GM12878 (cell line): ENCODE data around the gene NECAB3. TPM values are rescaled to one million over a fixed set of nuclear protein-coding genes. Genes with fewer than 3 reads are reported as not detected.

Experiments used
- ATAC-seq: fragments of 200-7000 bp; cut with Tn5 transposase; 3 replicates; pipeline ENCODE4 v1.9.1; 2020; ENCODE audit warnings: mild to moderate bottlenecking, moderate library complexity
- BruUV-seq: library from RNA; stranded (reverse); fragments of 400-500 nt; replicated peaks from 2 replicates; lab custom pipeline; 2021; lab: Mats Ljungman, UMichigan
- CTCF ChIA-PET: fragments of 300-600 bp; sonication (Branson Sonifier 250); formaldehyde crosslinking; extraction: SDS; loops from one replicate; lab custom pipeline; 2021; ENCODE audit warnings: inconsistent platforms; lab: Yijun Ruan, JAX
- POLR2A ChIA-PET: fragments of 350-600 bp; formaldehyde crosslinking; extraction: SDS; loops from one replicate; lab custom pipeline; 2021; ENCODE audit warnings: inconsistent platforms; lab: Charles Lee
- RAD21 ChIA-PET: fragments of 300-600 bp; sonication (Branson Sonifier 250); formaldehyde crosslinking; loops from one replicate; lab custom pipeline; 2023; ENCODE audit warnings: antibody characterized with exemption; ENCODE audit not compliant: unreplicated experiment; lab: Charles Lee
- SMC1A ChIA-PET: fragments of 300-600 bp; sonication (Branson Sonifier 250); formaldehyde crosslinking; loops from one replicate; lab custom pipeline; 2023; ENCODE audit not compliant: unreplicated experiment, uncharacterized antibody; lab: Charles Lee
- DNase-seq: peaks from one replicate; pipeline ENCODE4 v3.0.0-alpha.2; 2011; ENCODE audit warnings: low read depth, low spot score
- FAIRE-seq: peaks from 3 replicates; lab custom pipeline; 2011; peaks lifted over from hg19 to GRCh38; lab: Jason Lieb, UNC
- H2AFZ ChIP-seq: 2 replicates; pipeline ENCODE4 v1.6.0; 2011; ENCODE audit warnings: low read depth, low read length, control low read depth; ENCODE audit not compliant: control insufficient read depth
- H3K27ac ChIP-seq: 2 replicates; pipeline ENCODE4 v1.5.1; 2011; ENCODE audit warnings: control low read depth; ENCODE audit not compliant: control insufficient read depth, insufficient read depth
- H3K27me3 ChIP-seq, 2 experiments: replicated peaks in 1 of 2; 2 replicates each; pipeline versions ENCODE4 v1.6.0 to v1.6.1; 2011; ENCODE audit warnings: low read length in 1 of 2; ENCODE audit not compliant: control insufficient read depth in 2 of 2, insufficient read depth in 2 of 2
- H3K36me3 ChIP-seq, 2 experiments: 2 replicates each; pipeline ENCODE4 v1.5.1; 2011; ENCODE audit warnings: low read length in 1 of 2; ENCODE audit not compliant: control insufficient read depth in 2 of 2, insufficient read depth in 2 of 2
- H3K4me1 ChIP-seq: 2 replicates; pipeline ENCODE4 v1.6.1; 2011; ENCODE audit warnings: mild to moderate bottlenecking, low read length, moderate library complexity, mixed read lengths; ENCODE audit not compliant: control insufficient read depth, insufficient read depth
- H3K4me2 ChIP-seq: 2 replicates; pipeline ENCODE4 v1.6.0; 2011; ENCODE audit warnings: control low read depth; ENCODE audit not compliant: control insufficient read depth, insufficient read depth
- H3K4me3 ChIP-seq: fragments of 200-600 bp; sonication (generic); 2 replicates; pipeline ENCODE4 v1.5.1; 2016
- H3K79me2 ChIP-seq: 2 replicates; pipeline ENCODE4 v1.6.0; 2011; ENCODE audit warnings: low read length; ENCODE audit not compliant: control insufficient read depth, insufficient read depth
- H3K9ac ChIP-seq: 2 replicates; pipeline ENCODE4 v1.8.0; 2011; ENCODE audit warnings: low read length, control low read depth, mixed read lengths; ENCODE audit not compliant: control insufficient read depth, insufficient read depth
- H3K9me3 ChIP-seq: replicated peaks from 3 replicates; pipeline ENCODE4 v1.5.1; 2011; ENCODE audit warnings: mild to moderate bottlenecking, low read length; ENCODE audit not compliant: control insufficient read depth, insufficient read depth
- H4K20me1 ChIP-seq: 2 replicates; pipeline ENCODE4 v1.6.0; 2011; ENCODE audit not compliant: control insufficient read depth, insufficient read depth
- ATF2 ChIP-seq: IDR thresholded peaks from 2 replicates; pipeline ENCODE4 v1.6.1; 2012; ENCODE audit warnings: low read length, inconsistent platforms
- ATF7 ChIP-seq: fragments of 450-650 bp; IDR thresholded peaks from 2 replicates; pipeline ENCODE4 v1.6.1; 2016; ENCODE audit warnings: low read depth, mild to moderate bottlenecking
- BCL11A ChIP-seq: IDR thresholded peaks from 2 replicates; pipeline ENCODE4 v1.6.1; 2011; ENCODE audit warnings: low read depth, low read length
- EED ChIP-seq: sonication (generic); IDR thresholded peaks from 2 replicates; pipeline ENCODE4 v1.6.1; 2016; ENCODE audit warnings: antibody characterized with exemption, low read depth
- ESRRA ChIP-seq: IDR thresholded peaks from 2 replicates; pipeline ENCODE4 v1.6.1; 2012; ENCODE audit warnings: mild to moderate bottlenecking, low read length, improper control_type of control experiment
- PAX5 ChIP-seq: IDR thresholded peaks from 2 replicates; pipeline ENCODE4 v1.6.1; 2011; ENCODE audit warnings: low read depth, low read length, borderline replicate concordance
- PML ChIP-seq: IDR thresholded peaks from 2 replicates; pipeline ENCODE4 v1.6.1; 2012; ENCODE audit warnings: low read length, inconsistent platforms
- POLR2AphosphoS5 ChIP-seq: IDR thresholded peaks from 2 replicates; pipeline ENCODE4 v1.6.1; 2011; ENCODE audit warnings: mild to moderate bottlenecking, low read length, inconsistent platforms
- PRDM15 ChIP-seq: fragments of 450-650 bp; formaldehyde crosslinking; IDR thresholded peaks from 2 replicates; pipeline ENCODE4 v1.4.0; 2020; ENCODE audit warnings: mild to moderate bottlenecking, moderate library complexity
- RB1 ChIP-seq: fragments of 450-650 bp; formaldehyde crosslinking; IDR thresholded peaks from 2 replicates; pipeline ENCODE4 v1.6.1; 2017; ENCODE audit warnings: mild to moderate bottlenecking, borderline replicate concordance
- RELA ChIP-seq: fragments of 450-650 bp; IDR thresholded peaks from 2 replicates; pipeline ENCODE4 v1.8.0; 2014; ENCODE audit warnings: borderline replicate concordance; ENCODE audit not compliant: partially characterized antibody
- SIN3A ChIP-seq: IDR thresholded peaks from 2 replicates; pipeline ENCODE4 v1.6.1; 2012; ENCODE audit warnings: low read depth, low read length, improper control_type of control experiment
- SMC3 ChIP-seq: IDR thresholded peaks from 2 replicates; pipeline ENCODE4 v1.6.1; 2011; ENCODE audit warnings: low read length, improper control_type of control experiment, borderline replicate concordance
- USF2 ChIP-seq: IDR thresholded peaks from 2 replicates; pipeline ENCODE4 v1.6.1; 2011; ENCODE audit warnings: low read depth, low read length, improper control_type of control experiment, borderline replicate concordance
- WGBS: methylation state at CpG from one replicate; pipeline ENCODE4 v1.1.6; 2016; ENCODE audit warnings: low lambda C conversion rate; ENCODE audit not compliant: insufficient replicate concordance, insufficient coverage; ENCODE audit errors: missing lambda C conversion rate; 5-methylcytosine and 5-hydroxymethylcytosine counted together
- in situ Hi-C: fragments of 300-500 bp; cut with MboI; formaldehyde crosslinking; loops from 9 replicates; pipeline ENCODE4 v1.14.3; 2018; ENCODE audit warnings: mixed read lengths
- intact Hi-C: fragments of 100-400 bp; cut with micrococcal nuclease; formaldehyde crosslinking; loops from one replicate; pipeline ENCODE4 v1.14.2; 2022; ENCODE audit not compliant: unreplicated experiment
- polyA plus RNA-seq, 11 experiments: library from polyadenylated mRNA; depleted of rRNA in 4 of 11; unstranded in 6 of 11; stranded (reverse) in 5 of 11; fragments of >200 nt; fragmentation: Nextera tagmentation in 4 of 11; fragmentation: Illumina TruSeq in 1 of 11; extraction: Ambion mirVana in 4 of 11; extraction: Trizol in 1 of 11; gene quantifications; 1 replicate in 1 of 11; 2 replicates in 10 of 11; pipeline versions ENCODE4 v1.2.1 to v1.2.3, GENCODE V29; 2011 to 2016; ENCODE audit warnings: inconsistent platforms in 2 of 11, missing spikeins in 2 of 11, low read depth in 1 of 11
- total RNA-seq, 4 experiments: library from RNA; depleted of rRNA in 3 of 4; stranded (reverse); fragments of >200 nt in 3 of 4; fragmentation: Illumina TruSeq in 1 of 4; extraction: Trizol in 1 of 4; gene quantifications; 2 replicates each; pipeline versions ENCODE4 v1.2.1 to v1.2.3, GENCODE V29; 2013 to 2021
- TF ChIP-seq, protein P1 (sequence below): IDR thresholded peaks from 2 replicates; pipeline ENCODE4 v1.6.1; 2011; ENCODE audit warnings: low read depth, mild to moderate bottlenecking, low read length, moderate library complexity, borderline replicate concordance; ENCODE audit errors: extremely low read depth
- TF ChIP-seq, protein P2 (sequence below): fragments of 150-350 bp; IDR thresholded peaks from 2 replicates; pipeline ENCODE4 v1.6.1; 2014; ENCODE audit warnings: mild to moderate bottlenecking, low read depth, low read length
- TF ChIP-seq, protein P3 (sequence below): IDR thresholded peaks from 2 replicates; pipeline ENCODE4 v1.6.1; 2012; ENCODE audit warnings: low read depth, low read length, improper control_type of control experiment

The NECAB3 gene
- total and polyA plus RNA-seq, 10 of the 15 experiments (the other 5 are each of a cell fraction or from before 2014, with no cell fraction given): 0.21 to 17.0 (median 7.2) TPM

- Histone ChIP-seq H3K79me2 (peaks cover 2% of the 10 kb centered on the region), H3K27me3 (no peaks in the 10 kb centered on the region), H3K4me3 (no peak overlapping the region), H3K27ac (no peak overlapping the region), H3K36me3 (peaks cover 0 to 1% of the 10 kb centered on the region in 2 experiments; a peak in 3 of 4 replicates), H2AFZ (no peak overlapping the region), H3K9me3 (no peaks in the 10 kb centered on the region), H3K4me2 (peak overlapping the region; percentile 56; the same call in 1 of the 2 replicates), H3K4me1 (peaks cover 17% of the 10 kb centered on the region), H4K20me1 (peaks cover 4% of the 10 kb centered on the region; the same call in 1 of the 2 replicates), H3K9ac (peak overlapping the region; percentile 59; the same call in 1 of the 2 replicates)
- 71% methylated on average over 4 of the region's 4 CpGs for WGBS
- no TSS peak for BruUV-seq
- in situ Hi-C loops: no loop called here
- SMC1A ChIA-PET: no interaction called here
- DNase-seq (no peak), FAIRE-seq (no peak), ATAC-seq (no peak)
- POLR2A ChIA-PET: interaction anchor here (1.0 kb wide), 1 partner anchor 12 kb away, joined by 3 read pairs; no protein-coding TSS in a partner anchor
- RAD21 ChIA-PET: no interaction called here
- CTCF ChIA-PET: no interaction called here
- intact Hi-C loops: no loop called here
- TF ChIP-seq RB1 (no peak), BCL11A (no peak), EED (no peak), PML (no peak), ESRRA (no peak), RELA (no peak), POLR2AphosphoS5 (no peak), PRDM15 (no peak), USF2 (no peak), SIN3A (no peak), ATF2 (no peak), PAX5 (no peak), SMC3 (no peak), ATF7 (no peak)
- TF ChIP-seq, protein P1, sequence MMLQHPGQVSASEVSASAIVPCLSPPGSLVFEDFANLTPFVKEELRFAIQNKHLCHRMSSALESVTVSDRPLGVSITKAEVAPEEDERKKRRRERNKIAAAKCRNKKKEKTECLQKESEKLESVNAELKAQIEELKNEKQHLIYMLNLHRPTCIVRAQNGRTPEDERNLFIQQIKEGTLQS: no peak
- TF ChIP-seq, protein P2, sequence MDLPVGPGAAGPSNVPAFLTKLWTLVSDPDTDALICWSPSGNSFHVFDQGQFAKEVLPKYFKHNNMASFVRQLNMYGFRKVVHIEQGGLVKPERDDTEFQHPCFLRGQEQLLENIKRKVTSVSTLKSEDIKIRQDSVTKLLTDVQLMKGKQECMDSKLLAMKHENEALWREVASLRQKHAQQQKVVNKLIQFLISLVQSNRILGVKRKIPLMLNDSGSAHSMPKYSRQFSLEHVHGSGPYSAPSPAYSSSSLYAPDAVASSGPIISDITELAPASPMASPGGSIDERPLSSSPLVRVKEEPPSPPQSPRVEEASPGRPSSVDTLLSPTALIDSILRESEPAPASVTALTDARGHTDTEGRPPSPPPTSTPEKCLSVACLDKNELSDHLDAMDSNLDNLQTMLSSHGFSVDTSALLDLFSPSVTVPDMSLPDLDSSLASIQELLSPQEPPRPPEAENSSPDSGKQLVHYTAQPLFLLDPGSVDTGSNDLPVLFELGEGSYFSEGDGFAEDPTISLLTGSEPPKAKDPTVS: no peak
- TF ChIP-seq, protein P3, sequence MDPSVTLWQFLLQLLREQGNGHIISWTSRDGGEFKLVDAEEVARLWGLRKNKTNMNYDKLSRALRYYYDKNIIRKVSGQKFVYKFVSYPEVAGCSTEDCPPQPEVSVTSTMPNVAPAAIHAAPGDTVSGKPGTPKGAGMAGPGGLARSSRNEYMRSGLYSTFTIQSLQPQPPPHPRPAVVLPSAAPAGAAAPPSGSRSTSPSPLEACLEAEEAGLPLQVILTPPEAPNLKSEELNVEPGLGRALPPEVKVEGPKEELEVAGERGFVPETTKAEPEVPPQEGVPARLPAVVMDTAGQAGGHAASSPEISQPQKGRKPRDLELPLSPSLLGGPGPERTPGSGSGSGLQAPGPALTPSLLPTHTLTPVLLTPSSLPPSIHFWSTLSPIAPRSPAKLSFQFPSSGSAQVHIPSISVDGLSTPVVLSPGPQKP: no peak
These were observed 1.2 kb downstream of the NECAB3 start for GRCh38 chr20:33673114-33673409.
